ENCODE measurements around the gene GNAT2.

GNAT2 gene

GRCh38 chr1:109592916-109593315, 26.5 kb downstream of the GNAT2 start:
- POLR2A ChIA-PET: no interaction called here
- CTCF ChIA-PET: no interaction called here

GRCh38 chr1:109589679-109590078, 29.7 kb downstream of the GNAT2 start:
- DNase-seq (ENCODE audit: extremely low spot score): no peak
- POLR2A ChIA-PET: no interaction called here
- CTCF ChIA-PET: interaction anchor here (0.6 kb wide), 2 partner anchors 50 to 115 kb away, joined by 7 to 8 read pairs; no protein-coding TSS in a partner anchor
- TF ChIP-seq BHLHE40 (IDR thresholded peaks at IDR 0.05; ENCODE audit: borderline replicate concordance): no peak
- TF ChIP-seq NFRKB (IDR thresholded peaks at IDR 0.05): no peak
- no peak for TF ChIP-seq TARDBP (IDR thresholded peaks at IDR 0.05)
- TF ChIP-seq SUZ12 (IDR thresholded peaks at IDR 0.05): no peak
- TF ChIP-seq FOXM1 (IDR thresholded peaks at IDR 0.05; ENCODE audit: borderline replicate concordance): no peak
- TF ChIP-seq PKNOX1 (IDR thresholded peaks at IDR 0.05): no peak
- TF ChIP-seq SP1 (IDR thresholded peaks at IDR 0.05): no peak
- no peak for TF ChIP-seq ELF4 (IDR thresholded peaks at IDR 0.05)
- TF ChIP-seq L3MBTL2 (conservative IDR thresholded peaks at IDR 0.05): no peak
- no peak for TF ChIP-seq LEF1 (IDR thresholded peaks at IDR 0.05; ENCODE audit: borderline replicate concordance)
- TF ChIP-seq ZNF384 (IDR thresholded peaks at IDR 0.05): no peak
- no peak for TF ChIP-seq HDGF (IDR thresholded peaks at IDR 0.05; ENCODE audit: borderline replicate concordance)
- no peak for TF ChIP-seq CTBP1 (IDR thresholded peaks at IDR 0.05; ENCODE audit: borderline replicate concordance)
- TF ChIP-seq ARNT (IDR thresholded peaks at IDR 0.05): no peak
- TF ChIP-seq FOXA1 (IDR thresholded peaks at IDR 0.05): no peak

More at GRCh38 chr1:109592916-109593315, 26.5 kb downstream of the GNAT2 start:
- TF ChIP-seq BHLHE40 (IDR thresholded peaks at IDR 0.05; ENCODE audit: borderline replicate concordance): no peak
- no peak for TF ChIP-seq ZNF384 (IDR thresholded peaks at IDR 0.05)
- no peak for TF ChIP-seq ARNT (IDR thresholded peaks at IDR 0.05)
- no peak for TF ChIP-seq PKNOX1 (IDR thresholded peaks at IDR 0.05)
- TF ChIP-seq ELF4 (IDR thresholded peaks at IDR 0.05): no peak
- TF ChIP-seq HDGF (IDR thresholded peaks at IDR 0.05; ENCODE audit: borderline replicate concordance): no peak
- no peak for TF ChIP-seq NFRKB (IDR thresholded peaks at IDR 0.05)
- no peak for TF ChIP-seq FOXA1 (IDR thresholded peaks at IDR 0.05)
- TF ChIP-seq TARDBP (IDR thresholded peaks at IDR 0.05): no peak
- no peak for TF ChIP-seq FOXK2 (IDR thresholded peaks at IDR 0.05)
- TF ChIP-seq FOXM1 (IDR thresholded peaks at IDR 0.05; ENCODE audit: borderline replicate concordance): no peak
- TF ChIP-seq L3MBTL2 (conservative IDR thresholded peaks at IDR 0.05): no peak
- DNase-seq (ENCODE audit: extremely low spot score): no peak

- ChIA-PET POLR2A (no interaction called here), CTCF (no interaction called here)
- DNase-seq (ENCODE audit: extremely low spot score): no peak
- no peak for TF ChIP-seq ARNT (IDR thresholded peaks at IDR 0.05)
- TF ChIP-seq L3MBTL2 (conservative IDR thresholded peaks at IDR 0.05): no peak
- no peak for TF ChIP-seq TARDBP (IDR thresholded peaks at IDR 0.05)
- TF ChIP-seq PKNOX1 (IDR thresholded peaks at IDR 0.05): no peak
- no peak for TF ChIP-seq SUZ12 (IDR thresholded peaks at IDR 0.05)
- TF ChIP-seq HDGF (IDR thresholded peaks at IDR 0.05; ENCODE audit: borderline replicate concordance): no peak
- no peak for TF ChIP-seq BHLHE40 (IDR thresholded peaks at IDR 0.05; ENCODE audit: borderline replicate concordance)
- no peak for TF ChIP-seq SP1 (IDR thresholded peaks at IDR 0.05)
- TF ChIP-seq ZNF384 (IDR thresholded peaks at IDR 0.05): no peak
- TF ChIP-seq FOXM1 (IDR thresholded peaks at IDR 0.05; ENCODE audit: borderline replicate concordance): no peak
- TF ChIP-seq FOXA1 (IDR thresholded peaks at IDR 0.05): no peak
- no peak for TF ChIP-seq CTBP1 (IDR thresholded peaks at IDR 0.05; ENCODE audit: borderline replicate concordance)
- no peak for TF ChIP-seq LEF1 (IDR thresholded peaks at IDR 0.05; ENCODE audit: borderline replicate concordance)
- no peak for TF ChIP-seq FOXK2 (IDR thresholded peaks at IDR 0.05)
- TF ChIP-seq NFRKB (IDR thresholded peaks at IDR 0.05): no peak
- TF ChIP-seq ELF4 (IDR thresholded peaks at IDR 0.05): no peak
These were observed 30.2 kb downstream of the GNAT2 start for GRCh38 chr1:109589177-109589576.

- ChIA-PET POLR2A (no interaction called here), CTCF (no interaction called here)
- no peak for TF ChIP-seq ZNF384 (IDR thresholded peaks at IDR 0.05)
- TF ChIP-seq FOXA1 (IDR thresholded peaks at IDR 0.05): no peak
- TF ChIP-seq LEF1 (IDR thresholded peaks at IDR 0.05; ENCODE audit: borderline replicate concordance): no peak
- DNase-seq (ENCODE audit: extremely low spot score): no peak
These were observed 33.4 kb downstream of the GNAT2 start for GRCh38 chr1:109586055-109586454.

GRCh38 chr1:109584766-109585165, 34.6 kb downstream of the GNAT2 start:
- ChIA-PET CTCF (no interaction called here), POLR2A (no interaction called here)
- TF ChIP-seq LEF1 (IDR thresholded peaks at IDR 0.05; ENCODE audit: borderline replicate concordance) (no peak), HDGF (IDR thresholded peaks at IDR 0.05; ENCODE audit: borderline replicate concordance) (no peak), FOXM1 (IDR thresholded peaks at IDR 0.05; ENCODE audit: borderline replicate concordance) (no peak), ELF4 (IDR thresholded peaks at IDR 0.05) (no peak), ARNT (IDR thresholded peaks at IDR 0.05) (no peak), SP1 (IDR thresholded peaks at IDR 0.05) (no peak), CTBP1 (IDR thresholded peaks at IDR 0.05; ENCODE audit: borderline replicate concordance) (no peak), L3MBTL2 (conservative IDR thresholded peaks at IDR 0.05) (no peak), BHLHE40 (IDR thresholded peaks at IDR 0.05; ENCODE audit: borderline replicate concordance) (no peak), NFRKB (IDR thresholded peaks at IDR 0.05) (no peak), ZNF384 (IDR thresholded peaks at IDR 0.05) (no peak)
- no peak for DNase-seq (ENCODE audit: extremely low spot score)

- no peak for DNase-seq (ENCODE audit: extremely low spot score)
- TF ChIP-seq ELF4 (IDR thresholded peaks at IDR 0.05): no peak
- TF ChIP-seq HDGF (IDR thresholded peaks at IDR 0.05; ENCODE audit: borderline replicate concordance): no peak
- no peak for TF ChIP-seq ZNF384 (IDR thresholded peaks at IDR 0.05)
- TF ChIP-seq CTBP1 (IDR thresholded peaks at IDR 0.05; ENCODE audit: borderline replicate concordance): no peak
- TF ChIP-seq NFRKB (IDR thresholded peaks at IDR 0.05): no peak
- TF ChIP-seq TARDBP (IDR thresholded peaks at IDR 0.05): no peak
- no peak for TF ChIP-seq SP1 (IDR thresholded peaks at IDR 0.05)
- POLR2A ChIA-PET: no interaction called here
- CTCF ChIA-PET: interaction anchor here (0.5 kb wide), 1 partner anchor 401 kb away, joined by 3 read pairs; no protein-coding TSS in a partner anchor
These were observed 37.4 kb downstream of the GNAT2 start for GRCh38 chr1:109582021-109582420.
